Fibroblast of pulmonary artery (primary cell): ENCODE measurements around the gene TXN2.
"Not testable (repeated sequence)": the region's sequence is repeated elsewhere in the genome, so short reads cannot be mapped to it uniquely, and the experiment has no call there.

Source experiments
- DNase-seq: peaks from one replicate; pipeline ENCODE4 v3.0.0-alpha.2; 2010; ENCODE audit warnings: low read depth
- H3K4me3 ChIP-seq: replicated peaks from 2 replicates; pipeline ENCODE4 v1.5.1; 2011; ENCODE audit warnings: low read depth, mild to moderate bottlenecking, control low read depth, low read length, moderate library complexity
- TF ChIP-seq, protein P1 (sequence below): IDR thresholded peaks from 2 replicates; pipeline ENCODE4 v1.5.1; 2011; ENCODE audit warnings: mild to moderate bottlenecking, control low read depth, low read length, inconsistent platforms; ENCODE audit errors: missing control alignments

TXN2 gene

GRCh38 chr22:36435516-36436415 lies 45.7 kb downstream of the TXN2 start:
- H3K4me3 ChIP-seq, result no peak overlapping the region
- DNase-seq, result no peak
- TF ChIP-seq, protein P1, sequence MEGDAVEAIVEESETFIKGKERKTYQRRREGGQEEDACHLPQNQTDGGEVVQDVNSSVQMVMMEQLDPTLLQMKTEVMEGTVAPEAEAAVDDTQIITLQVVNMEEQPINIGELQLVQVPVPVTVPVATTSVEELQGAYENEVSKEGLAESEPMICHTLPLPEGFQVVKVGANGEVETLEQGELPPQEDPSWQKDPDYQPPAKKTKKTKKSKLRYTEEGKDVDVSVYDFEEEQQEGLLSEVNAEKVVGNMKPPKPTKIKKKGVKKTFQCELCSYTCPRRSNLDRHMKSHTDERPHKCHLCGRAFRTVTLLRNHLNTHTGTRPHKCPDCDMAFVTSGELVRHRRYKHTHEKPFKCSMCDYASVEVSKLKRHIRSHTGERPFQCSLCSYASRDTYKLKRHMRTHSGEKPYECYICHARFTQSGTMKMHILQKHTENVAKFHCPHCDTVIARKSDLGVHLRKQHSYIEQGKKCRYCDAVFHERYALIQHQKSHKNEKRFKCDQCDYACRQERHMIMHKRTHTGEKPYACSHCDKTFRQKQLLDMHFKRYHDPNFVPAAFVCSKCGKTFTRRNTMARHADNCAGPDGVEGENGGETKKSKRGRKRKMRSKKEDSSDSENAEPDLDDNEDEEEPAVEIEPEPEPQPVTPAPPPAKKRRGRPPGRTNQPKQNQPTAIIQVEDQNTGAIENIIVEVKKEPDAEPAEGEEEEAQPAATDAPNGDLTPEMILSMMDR, result no peak

DNA sequence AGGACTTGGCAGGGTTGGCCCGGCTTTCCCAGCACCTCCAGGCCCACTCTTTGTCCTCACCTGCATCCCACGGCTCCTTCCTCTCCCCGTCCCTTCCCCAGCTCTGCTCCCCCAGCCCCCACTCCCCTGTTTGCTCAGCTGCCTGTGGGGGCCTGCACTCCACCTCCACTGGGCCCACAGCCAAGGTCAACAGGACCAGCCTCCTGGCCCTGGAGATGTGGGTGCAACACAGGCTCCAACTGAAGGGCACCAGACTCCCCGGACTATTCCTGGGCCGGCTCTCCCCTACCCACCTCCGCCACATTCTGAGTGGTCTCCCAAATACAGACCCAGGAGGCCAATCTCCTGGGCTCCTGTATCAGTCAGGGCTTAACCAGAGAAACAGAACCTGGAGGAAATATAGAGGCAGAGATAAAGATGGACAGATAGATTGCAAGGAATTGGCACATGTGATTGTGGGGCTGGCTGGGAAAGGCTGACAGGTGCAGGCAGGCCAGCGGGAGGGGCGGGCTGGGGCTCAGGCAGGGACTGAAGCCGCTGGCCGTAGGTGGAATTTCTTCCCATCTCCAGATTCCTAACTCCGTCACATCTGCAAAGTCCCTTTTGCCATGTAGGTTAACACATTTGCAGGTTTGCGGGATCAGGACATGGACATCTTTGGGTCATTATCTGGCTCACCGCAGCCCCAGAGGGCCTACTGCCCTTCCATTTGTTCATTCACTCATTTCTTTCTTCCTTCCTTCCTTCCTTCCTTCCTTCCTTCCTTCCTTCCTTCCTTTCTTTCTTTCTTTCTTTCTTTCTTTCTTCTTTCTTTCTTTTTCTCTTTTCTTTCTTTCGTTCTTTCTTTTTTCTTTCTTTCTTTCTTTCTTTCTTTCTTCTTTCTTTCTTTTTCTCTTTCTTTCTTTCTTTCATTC lies 47.9 kb downstream of the TXN2 start:
- TF ChIP-seq, protein P1, result no peak
- no peak for DNase-seq
- no peak overlapping the region for H3K4me3 ChIP-seq

- peak; percentile 42 for DNase-seq
- TF ChIP-seq, protein P1, result no peak
- no peak overlapping the region for H3K4me3 ChIP-seq
Observed at GRCh38 chr22:36432592-36433317, 48.7 kb downstream of the TXN2 start.

DNA sequence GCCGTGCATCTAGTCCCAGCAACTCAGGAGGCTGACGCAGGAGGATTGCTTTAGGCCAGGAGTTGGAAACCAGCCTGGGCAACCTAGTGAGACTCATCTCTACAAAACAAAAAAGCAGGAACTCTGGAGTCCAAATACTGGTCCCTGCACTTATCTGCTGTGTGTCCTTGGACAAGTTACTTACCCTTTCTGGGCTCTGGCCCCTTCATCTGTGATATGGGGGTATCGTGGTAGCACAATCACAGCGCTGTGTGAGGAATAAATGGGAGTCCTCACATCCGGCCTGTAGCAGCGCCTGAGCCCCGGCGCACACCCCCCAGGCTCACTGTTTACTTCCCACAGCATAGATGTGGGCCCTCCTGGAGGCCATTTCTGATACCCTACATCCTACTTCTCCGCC lies 49.5 kb downstream of the TXN2 start:
- no peak overlapping the region for H3K4me3 ChIP-seq
- TF ChIP-seq, protein P1, result no peak
- no peak for DNase-seq

DNA sequence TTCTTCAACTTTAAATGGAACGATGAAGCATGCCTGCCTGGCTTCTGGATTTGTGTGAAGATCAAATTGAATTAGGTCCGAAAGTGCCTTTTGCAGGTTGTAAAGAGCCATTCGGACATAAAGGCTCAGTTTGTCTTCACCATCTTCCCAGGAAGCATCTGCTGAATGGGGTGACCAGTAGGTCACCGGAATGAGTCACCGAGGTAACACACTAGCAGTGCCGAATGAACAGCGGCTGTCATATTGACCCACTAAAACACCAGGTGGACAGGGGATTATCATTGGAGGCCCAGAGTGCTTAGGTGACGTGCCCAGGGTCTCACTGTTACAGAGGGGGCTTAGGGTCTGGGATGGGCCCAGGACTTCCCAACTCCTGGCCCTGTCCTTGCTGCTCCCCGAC lies 50.6 kb downstream of the TXN2 start:
- no peak overlapping the region for H3K4me3 ChIP-seq
- DNase-seq, result no peak
- TF ChIP-seq, protein P1, result no peak

- DNase-seq, result not testable (repeated sequence)
Observed at GRCh38 chr22:36427952-36428351, 53.5 kb downstream of the TXN2 start.

GRCh38 chr22:36425977-36426523 lies 55.4 kb downstream of the TXN2 start:
- H3K4me3 ChIP-seq, result no peak overlapping the region
- peak; percentile 66 for DNase-seq

More at GRCh38 chr22:36427952-36428351, 53.5 kb downstream of the TXN2 start:
- H3K4me3 ChIP-seq, result not testable (repeated sequence)

More at GRCh38 chr22:36425977-36426523, 55.4 kb downstream of the TXN2 start:
- TF ChIP-seq, protein P1, result no peak
